WERI-Rb-1 (cell line): ENCODE measurements around the gene SDHAF2.

Experiments
- DNase-seq: peaks from one replicate; pipeline ENCODE4 v3.0.0-alpha.2; 2020
- H3K27ac ChIP-seq: fragments of 250-450 bp; sonication (Bioruptor Pico); 2 replicates; pipeline ENCODE4 v1.5.1; 2020; ENCODE audit warnings: mild to moderate bottlenecking, moderate library complexity
- H3K27me3 ChIP-seq: fragments of 250-450 bp; sonication (Bioruptor Pico); 2 replicates; pipeline ENCODE4 v1.5.1; 2021; ENCODE audit warnings: mild to moderate bottlenecking, low read depth, moderate library complexity; ENCODE audit not compliant: insufficient read depth, severe bottlenecking
- H3K36me3 ChIP-seq: fragments of 250-450 bp; sonication (Bioruptor Pico); 2 replicates; pipeline ENCODE4 v1.5.1; 2020; ENCODE audit warnings: mild to moderate bottlenecking, moderate library complexity
- H3K4me3 ChIP-seq: 2 replicates; pipeline ENCODE4 v1.5.1; 2011; ENCODE audit warnings: low read depth, mild to moderate bottlenecking, control low read depth, low read length
- H3K9me3 ChIP-seq: fragments of 250-450 bp; sonication (Bioruptor Pico); 2 replicates; pipeline ENCODE4 v1.5.1; 2021; ENCODE audit warnings: mild to moderate bottlenecking, moderate library complexity; ENCODE audit not compliant: severe bottlenecking
- CTCF ChIP-seq: IDR thresholded peaks from 2 replicates; pipeline ENCODE4 v1.5.1; 2011; ENCODE audit warnings: low read depth, mild to moderate bottlenecking, control low read depth, inconsistent platforms, low read length

Gene SDHAF2

GRCh38 chr11:61406067-61406466, 23.9 kb upstream of the SDHAF2 start:
- H3K27me3 ChIP-seq = no peaks in the 10 kb centered on the region
- TF ChIP-seq CTCF = no peak
- H3K27ac ChIP-seq = no peak overlapping the region
- no peak overlapping the region for H3K4me3 ChIP-seq
- H3K9me3 ChIP-seq = no peaks in the 10 kb centered on the region
- DNase-seq = no peak
- H3K36me3 ChIP-seq = peaks cover 90% of the 10 kb centered on the region

- H3K27me3 ChIP-seq = no peaks in the 10 kb centered on the region
- H3K9me3 ChIP-seq = no peaks in the 10 kb centered on the region
- DNase-seq = no peak
- peaks cover 93% of the 10 kb centered on the region for H3K36me3 ChIP-seq
- H3K4me3 ChIP-seq = no peak overlapping the region
- no peak for TF ChIP-seq CTCF
- no peak overlapping the region for H3K27ac ChIP-seq
Observed at GRCh38 chr11:61406991-61407728, 22.8 kb upstream of the SDHAF2 start.

- no peak for TF ChIP-seq CTCF
- Histone ChIP-seq H3K4me3 (no peak overlapping the region), H3K9me3 (no peaks in the 10 kb centered on the region), H3K27me3 (no peaks in the 10 kb centered on the region), H3K36me3 (peaks cover 97% of the 10 kb centered on the region), H3K27ac (no peak overlapping the region)
- DNase-seq = no peak
Observed at GRCh38 chr11:61411589-61411988, 18.3 kb upstream of the SDHAF2 start.

- no peaks in the 10 kb centered on the region for H3K9me3 ChIP-seq
- no peak for TF ChIP-seq CTCF
- no peak overlapping the region for H3K4me3 ChIP-seq
- no peak for DNase-seq
- no peak overlapping the region for H3K27ac ChIP-seq
- no peaks in the 10 kb centered on the region for H3K27me3 ChIP-seq
- peaks cover 97% of the 10 kb centered on the region for H3K36me3 ChIP-seq
Observed at GRCh38 chr11:61413496-61413895, 16.4 kb upstream of the SDHAF2 start.

GRCh38 chr11:61414547-61414946, 15.4 kb upstream of the SDHAF2 start:
- DNase-seq = no peak
- Histone ChIP-seq H3K27ac (no peak overlapping the region), H3K9me3 (no peaks in the 10 kb centered on the region), H3K27me3 (no peaks in the 10 kb centered on the region), H3K36me3 (peaks cover 97% of the 10 kb centered on the region), H3K4me3 (no peak overlapping the region)
- no peak for TF ChIP-seq CTCF

- H3K27ac ChIP-seq = no peak overlapping the region
Observed at GRCh38 chr11:61415381-61415780, 14.5 kb upstream of the SDHAF2 start.

More at GRCh38 chr11:61415381-61415780, 14.5 kb upstream of the SDHAF2 start:
- H3K4me3 ChIP-seq = no peak overlapping the region
- peaks cover 97% of the 10 kb centered on the region for H3K36me3 ChIP-seq
- DNase-seq = no peak
- H3K9me3 ChIP-seq = no peaks in the 10 kb centered on the region
- TF ChIP-seq CTCF = no peak
- H3K27me3 ChIP-seq = no peaks in the 10 kb centered on the region
